ENCODE measurements around the gene EPS8L2. TPM values are rescaled to one million over a fixed set of nuclear protein-coding genes. Genes with fewer than 3 reads are reported as not detected.

The EPS8L2 gene
- total RNA-seq, result 35.6 TPM

DNA sequence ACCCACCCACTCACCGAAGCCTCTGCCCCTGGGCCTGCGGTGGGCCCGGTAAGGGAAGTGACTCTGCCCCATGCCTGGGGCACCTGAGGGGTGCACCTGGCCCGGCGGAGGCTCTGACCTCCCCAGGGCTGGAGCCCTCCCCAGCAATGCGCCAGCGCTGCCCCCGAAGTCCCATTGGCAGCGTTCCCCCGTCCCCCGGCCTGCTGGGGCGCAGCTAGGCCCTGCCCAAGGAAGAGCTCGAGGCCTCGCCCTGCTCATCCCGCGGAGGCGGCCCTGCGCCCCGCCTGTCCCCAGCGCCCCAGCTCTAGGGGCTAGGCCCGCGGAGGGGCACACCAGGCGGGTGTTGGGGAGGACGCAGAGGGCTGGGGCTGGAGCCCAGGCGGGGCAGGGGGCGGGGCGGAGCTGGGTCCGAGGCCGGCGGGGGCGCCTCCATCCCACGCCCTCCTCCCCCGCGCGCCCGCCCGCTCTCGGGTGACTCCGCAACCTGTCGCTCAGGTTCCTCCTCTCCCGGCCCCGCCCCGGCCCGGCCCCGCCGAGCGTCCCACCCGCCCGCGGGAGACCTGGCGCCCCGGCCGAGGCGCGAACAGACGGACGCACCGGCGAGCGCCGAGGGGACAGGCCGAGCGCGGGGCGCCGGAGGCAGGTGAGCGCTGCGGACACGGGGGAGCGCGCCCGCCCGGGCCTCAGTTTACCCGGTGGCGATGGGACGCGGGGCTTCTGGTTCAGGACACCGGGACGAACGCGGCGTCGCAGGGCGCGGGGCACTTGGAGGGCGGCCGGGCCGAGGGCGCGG, at the start of gene EPS8L2:
Gene EPS8L2, plus strand, starts transcription at position 586 of the 793 bp plus-strand sequence. CDS start 3,177 bp downstream, outside the sequence.
- DNase-seq, result no peak

GRCh38 chr11:656426-656825, 49.6 kb upstream of the EPS8L2 start:
- DNase-seq, result no peak

DNA sequence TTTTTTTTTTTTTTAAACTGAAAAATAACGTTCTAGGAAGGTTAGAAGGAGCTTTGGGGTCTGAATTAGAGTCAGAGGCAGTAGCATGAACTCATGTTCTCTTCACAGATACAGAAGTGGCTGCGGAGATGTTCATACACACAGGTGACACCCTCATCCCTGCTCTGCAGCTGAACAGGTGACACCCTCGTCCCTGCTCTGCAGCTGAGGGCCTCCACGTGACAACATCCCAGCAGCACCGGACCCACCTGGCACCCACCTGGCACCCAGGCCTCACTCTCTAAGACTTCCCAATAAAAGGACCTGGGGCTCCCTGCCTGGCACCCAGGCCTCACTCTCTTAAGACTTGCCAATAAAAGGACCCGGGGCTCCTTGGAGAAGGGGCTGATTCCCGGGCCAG, 49.2 kb upstream of the EPS8L2 start:
- DNase-seq, result no peak

- no peak for DNase-seq
Measured at GRCh38 chr11:657691-658126, 48.3 kb upstream of the EPS8L2 start.

GRCh38 chr11:659532-660085, 46.4 kb upstream of the EPS8L2 start:
- DNase-seq, result no peak

GRCh38 chr11:660281-660680, 45.8 kb upstream of the EPS8L2 start:
- no peak for DNase-seq

- DNase-seq, result no peak
Measured at GRCh38 chr11:660681-661444, 45.2 kb upstream of the EPS8L2 start.

DNA sequence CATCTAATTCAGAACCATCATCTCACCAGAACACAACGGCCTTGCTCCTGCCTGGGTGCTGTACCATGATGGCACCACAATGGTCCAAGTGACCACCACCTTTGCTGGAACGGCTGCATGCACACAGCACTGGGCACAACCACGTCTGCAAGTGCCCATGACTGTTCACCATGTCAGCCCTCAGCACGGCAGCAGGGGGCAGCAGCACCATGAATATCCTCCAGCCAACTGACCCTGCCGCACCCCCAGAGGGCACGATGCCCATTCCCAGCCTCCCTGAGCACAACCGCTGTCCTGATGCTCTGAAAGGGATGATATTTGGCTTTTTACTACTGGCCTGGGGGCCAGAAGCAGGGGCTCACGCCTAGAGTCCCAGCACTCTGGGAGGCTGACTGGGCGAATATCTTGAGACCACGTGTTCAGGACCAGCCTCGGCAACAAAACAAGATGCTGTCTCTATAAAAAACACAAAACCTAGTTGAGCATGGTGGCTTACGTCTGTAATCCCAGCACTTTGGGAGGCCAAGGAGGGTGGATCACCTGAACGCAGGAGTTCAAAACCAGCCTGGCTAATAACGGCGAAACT, 43.2 kb upstream of the EPS8L2 start:
- DNase-seq, result no peak

GRCh38 chr11:665062-665703, 40.8 kb upstream of the EPS8L2 start:
- peak; percentile 10 for DNase-seq

GRCh38 chr11:665704-666281, 40.2 kb upstream of the EPS8L2 start:
- DNase-seq, result no peak

DNA sequence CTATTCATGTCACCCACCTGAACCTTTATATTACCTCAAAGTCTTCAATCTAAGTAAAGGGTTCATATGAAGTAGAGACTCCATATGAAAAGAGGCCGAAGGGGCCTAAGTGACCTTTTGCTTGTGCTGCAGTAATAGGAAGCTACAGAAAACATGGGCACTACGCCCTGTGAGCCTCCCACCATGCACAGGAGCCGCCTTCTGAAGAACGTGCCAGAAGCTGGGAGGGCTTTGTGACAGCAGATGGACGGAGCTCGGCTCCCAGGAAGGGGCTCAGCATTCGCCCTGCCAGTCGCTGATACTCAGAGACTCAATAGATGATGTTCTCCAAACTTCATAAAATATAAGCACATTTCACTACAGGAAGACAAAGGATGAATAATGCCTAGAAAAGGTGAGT, 32.2 kb upstream of the EPS8L2 start:
- DNase-seq, result no peak

DNA sequence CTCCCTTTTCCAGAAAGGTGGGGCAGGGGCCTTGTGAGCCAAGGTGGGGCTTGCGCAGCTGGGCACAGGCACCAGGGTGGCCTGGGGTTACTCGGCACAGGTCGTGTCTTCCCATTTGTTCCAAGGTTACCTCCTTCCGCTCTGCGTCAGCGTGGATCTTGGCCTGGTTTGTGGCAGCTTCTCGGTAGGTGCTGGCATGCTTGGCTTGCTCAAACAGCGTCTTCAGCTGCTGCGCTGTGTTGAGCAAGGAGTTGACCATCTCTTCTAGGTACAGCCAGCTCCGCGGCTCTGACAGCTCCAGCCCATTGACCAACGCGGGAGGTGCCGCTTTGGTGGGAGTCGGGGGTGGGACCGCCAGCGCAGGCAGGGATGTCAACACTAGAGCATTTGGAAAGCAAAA, 31.6 kb upstream of the EPS8L2 start:
- DNase-seq, result no peak

DNA sequence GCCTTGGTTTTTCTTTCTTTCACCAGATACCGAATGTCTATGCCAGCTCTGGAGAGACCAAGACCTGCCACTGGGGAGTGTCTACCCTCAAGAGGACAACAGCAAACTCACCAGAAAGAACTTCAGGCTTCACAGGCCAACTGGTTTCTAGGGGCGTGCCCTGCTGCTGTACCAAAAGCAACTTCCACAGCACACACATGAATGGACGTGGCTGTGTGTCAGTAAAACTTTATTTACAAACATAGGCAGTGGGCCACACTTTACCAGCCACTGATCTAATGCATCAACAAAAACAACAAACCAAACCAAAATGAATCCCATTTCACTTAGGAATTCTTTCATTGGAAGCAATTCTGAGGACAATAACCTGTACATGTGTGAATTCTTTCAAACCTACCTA, 27.7 kb upstream of the EPS8L2 start:
- no peak for DNase-seq

DNA sequence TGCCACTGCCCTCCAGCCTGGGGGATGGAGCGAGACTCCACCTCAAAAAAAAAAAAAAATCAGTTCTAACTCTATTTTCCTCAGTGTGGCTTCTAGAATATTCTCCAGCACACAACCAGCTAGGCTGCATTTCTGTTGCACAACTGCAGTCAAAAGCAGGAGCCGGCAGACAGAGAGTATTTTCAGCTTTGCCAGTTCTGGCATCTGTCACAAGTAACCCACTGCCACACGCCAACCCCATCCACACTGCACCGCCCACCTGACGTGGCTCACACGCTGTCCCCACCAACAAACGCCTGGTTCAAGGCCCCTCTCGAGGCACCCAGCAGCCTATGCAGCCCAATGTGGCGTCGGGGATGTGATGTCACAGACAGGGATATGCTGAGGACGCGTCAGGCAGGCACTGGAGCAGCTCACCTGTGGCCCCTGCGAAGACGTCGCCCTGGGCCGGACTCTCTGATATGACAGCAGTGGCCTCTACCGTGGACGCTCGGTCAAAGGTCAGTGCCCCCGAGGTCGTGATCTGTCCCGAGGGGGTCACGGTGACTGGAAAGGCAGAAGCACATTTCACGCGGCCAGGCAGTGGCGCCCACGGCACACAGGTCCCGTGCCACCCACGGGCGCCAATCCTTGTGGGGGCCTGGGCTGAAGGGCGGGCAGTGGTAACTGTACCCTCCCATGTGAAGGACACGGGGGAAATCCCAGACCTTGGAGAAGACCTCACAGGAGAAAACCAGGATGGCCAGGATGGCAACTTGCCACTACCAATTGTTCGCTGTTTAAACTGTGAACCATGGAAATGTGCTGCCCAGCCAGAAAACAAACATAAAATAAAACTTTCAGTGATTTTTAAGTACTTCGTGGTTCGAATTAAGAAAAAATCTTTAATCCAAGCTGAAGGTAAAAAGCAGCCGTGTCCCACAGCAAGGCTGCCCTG, 26.5 kb upstream of the EPS8L2 start:
- DNase-seq, result no peak

GRCh38 chr11:680476-680875, 25.6 kb upstream of the EPS8L2 start:
- no peak for DNase-seq

DNA sequence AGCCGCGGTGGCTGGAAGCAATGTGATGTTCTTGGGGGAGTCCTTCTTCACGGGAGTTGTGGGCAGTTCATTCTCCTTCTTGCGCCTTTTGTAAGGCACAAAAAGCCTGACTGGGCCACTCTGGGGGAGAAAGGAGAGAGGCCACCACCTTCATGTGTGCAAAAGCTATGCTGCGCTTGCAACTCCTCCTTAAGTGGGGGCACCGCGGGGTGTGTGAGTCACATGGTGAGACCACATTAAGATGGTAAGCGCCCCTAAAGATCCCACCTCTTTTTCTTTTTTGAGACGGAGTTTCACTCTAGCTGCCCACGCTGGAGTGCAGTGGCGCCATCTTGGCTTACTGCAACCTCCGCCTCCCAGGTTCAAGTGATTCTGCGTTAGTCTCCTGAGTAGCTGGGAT, 25.1 kb upstream of the EPS8L2 start:
- no peak for DNase-seq

GRCh38 chr11:686451-687243, 19.4 kb upstream of the EPS8L2 start:
- no peak for DNase-seq

DNA sequence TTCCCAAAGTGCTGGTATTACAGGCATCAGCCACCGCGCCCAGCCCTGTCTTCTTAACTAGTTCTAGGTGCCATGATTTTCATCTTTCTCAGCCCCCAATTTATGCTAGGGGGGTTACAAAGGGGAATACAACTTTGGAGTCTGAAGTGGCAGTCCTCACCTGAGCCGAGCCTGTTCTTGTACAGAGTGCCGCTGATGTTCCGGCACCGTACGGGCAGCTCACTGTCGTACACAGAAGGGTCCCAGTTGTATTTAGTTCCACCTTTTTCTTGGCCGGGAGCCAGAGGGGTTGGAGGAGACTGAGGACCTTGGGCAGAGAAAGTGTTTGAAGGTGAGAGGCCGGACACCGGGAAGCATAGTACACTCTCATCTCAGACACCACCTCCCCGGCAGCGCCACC, 18.3 kb upstream of the EPS8L2 start:
- no peak for DNase-seq

DNA sequence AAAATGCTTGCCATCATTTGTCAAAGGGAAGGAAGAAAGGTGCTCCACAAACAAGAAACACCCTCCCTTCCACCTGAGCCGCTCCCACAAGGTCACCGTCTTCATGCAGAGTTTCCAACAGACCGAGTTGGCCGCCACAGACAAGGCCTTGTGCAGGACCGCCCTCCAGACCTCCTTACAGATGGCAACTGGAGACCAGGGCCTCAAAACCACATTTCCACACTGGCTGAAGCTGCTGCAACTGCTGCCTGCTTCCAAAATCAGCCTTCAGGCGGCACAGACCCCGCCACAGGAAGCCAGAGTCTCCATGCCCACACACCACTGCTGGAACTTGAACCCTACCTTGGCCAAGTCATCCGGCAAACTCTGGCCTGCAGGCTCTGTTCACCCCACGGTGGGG, 17.4 kb upstream of the EPS8L2 start:
- no peak for DNase-seq

DNA sequence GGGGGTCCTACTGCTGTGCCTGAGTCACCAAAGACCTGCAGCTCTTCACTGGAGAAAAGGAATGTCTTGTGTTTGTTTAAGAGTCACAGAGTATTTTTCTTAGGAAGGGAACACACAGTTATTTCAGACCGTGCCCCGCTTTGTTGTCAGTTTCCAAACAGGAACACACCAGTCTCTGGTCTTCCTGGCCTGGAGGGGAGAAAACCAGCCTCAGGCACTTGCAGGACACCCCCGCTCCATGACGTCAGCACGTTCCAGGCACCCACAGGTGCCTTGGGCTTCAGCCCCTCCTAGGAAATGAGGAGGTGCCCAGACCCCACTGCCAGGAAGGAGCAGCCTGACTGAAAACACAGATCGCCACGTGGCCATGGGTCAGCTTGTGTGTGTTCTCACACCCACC, 16.4 kb upstream of the EPS8L2 start:
- DNase-seq, result no peak

Data from skin of body (tissue), 2 donors.